Mesenchymal stem cell (in vitro differentiated cells and primary cell): ENCODE results near the gene TMEM9B.

Experiments
- DNase-seq: peaks from one replicate; pipeline ENCODE4 v3.0.0-alpha.2; 2013
- H2AFZ ChIP-seq: one replicate; pipeline ENCODE4 v1.6.1; 2013; ENCODE audit warnings: low read depth, mild to moderate bottlenecking, control low read depth, inconsistent platforms, low read length, moderate library complexity
- H2AK5ac ChIP-seq: 2 replicates; pipeline ENCODE4 v1.6.1; 2013; ENCODE audit warnings: low read length, moderate library complexity, mild to moderate bottlenecking, inconsistent platforms; ENCODE audit not compliant: severe bottlenecking
- H2BK120ac ChIP-seq: one replicate; pipeline ENCODE4 v1.6.1; 2013; ENCODE audit warnings: low read depth, mild to moderate bottlenecking, inconsistent platforms, low read length, moderate library complexity
- H2BK12ac ChIP-seq, 2 experiments: one replicate each; pipeline ENCODE4 v1.6.1; 2013; ENCODE audit warnings: inconsistent platforms in 2 of 2, low read length in 2 of 2, mild to moderate bottlenecking in 2 of 2, moderate library complexity in 2 of 2, control low read depth in 1 of 2
- H2BK15ac ChIP-seq: one replicate; pipeline ENCODE4 v1.6.1; 2013; ENCODE audit warnings: mild to moderate bottlenecking, low read depth, inconsistent platforms; ENCODE audit not compliant: poor library complexity, severe bottlenecking
- H2BK5ac ChIP-seq: 2 replicates; pipeline ENCODE4 v1.6.1; 2013; ENCODE audit warnings: low read depth, mild to moderate bottlenecking, low read length, control low read depth, inconsistent platforms; ENCODE audit not compliant: poor library complexity, severe bottlenecking
- H3K14ac ChIP-seq, 2 experiments: one replicate each; pipeline ENCODE4 v1.6.1; 2013; ENCODE audit warnings: inconsistent platforms in 2 of 2, low read length in 2 of 2, control low read depth in 1 of 2, mild to moderate bottlenecking in 1 of 2, moderate library complexity in 1 of 2
- H3K18ac ChIP-seq, 2 experiments: one replicate each; pipeline ENCODE4 v1.6.1; 2013; ENCODE audit warnings: inconsistent platforms in 2 of 2, low read length in 2 of 2, control low read depth in 1 of 2, low read depth in 1 of 2, mild to moderate bottlenecking in 1 of 2
- H3K23ac ChIP-seq, 2 experiments: one replicate each; pipeline ENCODE4 v1.6.1; 2013; ENCODE audit warnings: inconsistent platforms in 2 of 2, low read length in 2 of 2, mild to moderate bottlenecking in 2 of 2, moderate library complexity in 2 of 2, control low read depth in 1 of 2
- H3K27ac ChIP-seq: 2 replicates; pipeline ENCODE4 v1.5.1; 2013; ENCODE audit warnings: mild to moderate bottlenecking, moderate library complexity, low read length, control low read depth, inconsistent platforms; ENCODE audit not compliant: poor library complexity, severe bottlenecking
- H3K27me3 ChIP-seq, 2 experiments: 2 replicates each; pipeline versions ENCODE4 v1.6.1 to v1.7.0; 2013; ENCODE audit warnings: low read length in 2 of 2, mild to moderate bottlenecking in 2 of 2, moderate library complexity in 2 of 2, control low read depth in 1 of 2, inconsistent platforms in 1 of 2; ENCODE audit not compliant: control insufficient read depth in 1 of 2, insufficient read depth in 1 of 2
- H3K36me3 ChIP-seq, 2 experiments: 2 replicates each; pipeline versions ENCODE4 v1.6.1 to v1.7.0; 2013; ENCODE audit warnings: low read length in 2 of 2, control low read depth in 1 of 2, inconsistent platforms in 1 of 2, low read depth in 1 of 2, mild to moderate bottlenecking in 1 of 2; ENCODE audit not compliant: insufficient read depth in 2 of 2, control insufficient read depth in 1 of 2
- H3K4ac ChIP-seq, 2 experiments: one replicate each; pipeline ENCODE4 v1.6.1; 2013; ENCODE audit warnings: inconsistent platforms in 2 of 2, low read length in 2 of 2, mild to moderate bottlenecking in 2 of 2, moderate library complexity in 2 of 2, control low read depth in 1 of 2, low read depth in 1 of 2
- H3K4me1 ChIP-seq: 2 replicates; pipeline ENCODE4 v1.6.1; 2013; ENCODE audit warnings: low read depth, low read length, control low read depth; ENCODE audit not compliant: control insufficient read depth, insufficient read depth
- H3K4me2 ChIP-seq: 2 replicates; pipeline ENCODE4 v1.6.1; 2013; ENCODE audit warnings: low read length, mild to moderate bottlenecking, inconsistent platforms; ENCODE audit not compliant: poor library complexity, severe bottlenecking
- H3K4me3 ChIP-seq, 2 experiments: 2 replicates each; pipeline versions ENCODE4 v1.5.1 to v1.7.0; 2013; ENCODE audit warnings: low read length in 2 of 2, mild to moderate bottlenecking in 2 of 2, control low read depth in 1 of 2, low read depth in 1 of 2; ENCODE audit not compliant: insufficient read depth in 1 of 2
- H3K79me1 ChIP-seq: replicated peaks from 2 replicates; pipeline ENCODE4 v1.6.1; 2013; ENCODE audit warnings: mild to moderate bottlenecking, control low read depth, low read length, inconsistent platforms; ENCODE audit not compliant: poor library complexity, severe bottlenecking
- H3K9ac ChIP-seq: 2 replicates; pipeline ENCODE4 v1.7.0; 2013; ENCODE audit warnings: mild to moderate bottlenecking, low read length, moderate library complexity
- H3K9me3 ChIP-seq: 2 replicates; pipeline ENCODE4 v1.7.0; 2013; ENCODE audit warnings: mild to moderate bottlenecking, low read length; ENCODE audit not compliant: control insufficient read depth
- H4K8ac ChIP-seq: one replicate; pipeline ENCODE4 v1.6.1; 2013; ENCODE audit warnings: inconsistent platforms, mild to moderate bottlenecking, low read length, moderate library complexity
- H4K91ac ChIP-seq: one replicate; pipeline ENCODE4 v1.6.1; 2013; ENCODE audit warnings: mild to moderate bottlenecking, low read length, inconsistent platforms
- WGBS: methylation state at CpG from one replicate; pipeline ENCODE4 v1.1.7; 2013; ENCODE audit warnings: mixed read lengths; 5-methylcytosine and 5-hydroxymethylcytosine counted together

The TMEM9B gene

GRCh38 chr11:8973121-8973520 is 8.9 kb upstream of the TMEM9B start:
- Histone ChIP-seq H2AK5ac (no peak overlapping the region), H3K9ac (no peak overlapping the region), H2BK120ac (no peak overlapping the region), H3K79me1 (no peaks in the 10 kb centered on the region), H3K27me3 (no peaks in the 10 kb centered on the region), H3K36me3 (no peaks in the 10 kb centered on the region), H3K4me1 (no peaks in the 10 kb centered on the region), H2AFZ (no peak overlapping the region), H3K4ac (no peak overlapping the region), H2BK12ac (no peak overlapping the region), H4K8ac (no peak overlapping the region), H3K4me2 (no peak overlapping the region), H4K91ac (no peak overlapping the region), H3K14ac (no peak overlapping the region), H2BK5ac (no peak overlapping the region), H3K27ac (no peak overlapping the region), H2BK15ac (no peak overlapping the region), H3K23ac (no peak overlapping the region), H3K4me3 (no peak overlapping the region), H3K9me3 (no peaks in the 10 kb centered on the region), H3K18ac (no peak overlapping the region)
- no peak for DNase-seq
- 97% methylated on average over 3 of the region's 3 CpGs for WGBS

GRCh38 chr11:8971924-8972316 is 7.7 kb upstream of the TMEM9B start:
- no peak overlapping the region for H4K91ac ChIP-seq
- H2BK15ac ChIP-seq = no peak overlapping the region
- H3K27me3 ChIP-seq = no peaks in the 10 kb centered on the region
- no peak overlapping the region for H2AFZ ChIP-seq
- peaks cover 2% of the 10 kb centered on the region for H3K79me1 ChIP-seq
- H3K4me2 ChIP-seq = no peak overlapping the region
- H3K4ac ChIP-seq = no peak overlapping the region
- no peak overlapping the region for H2AK5ac ChIP-seq
- H2BK5ac ChIP-seq = no peak overlapping the region
- WGBS = 69% methylated on average over 1 of the region's 1 CpG
- no peak overlapping the region for H3K14ac ChIP-seq
- no peak for DNase-seq
- H2BK120ac ChIP-seq = no peak overlapping the region
- H2BK12ac ChIP-seq = no peak overlapping the region
- H3K9me3 ChIP-seq = no peaks in the 10 kb centered on the region
- H3K18ac ChIP-seq = no peak overlapping the region
- no peak overlapping the region for H3K9ac ChIP-seq
- no peak overlapping the region for H3K23ac ChIP-seq
- H3K4me1 ChIP-seq = no peaks in the 10 kb centered on the region
- no peak overlapping the region for H3K4me3 ChIP-seq
- H3K36me3 ChIP-seq = peaks cover 0 to 2% of the 10 kb centered on the region in 2 experiments
- no peak overlapping the region for H3K27ac ChIP-seq
- no peak overlapping the region for H4K8ac ChIP-seq

GRCh38 chr11:8971196-8971923 is 7.1 kb upstream of the TMEM9B start:
- Histone ChIP-seq H2BK12ac (no peak overlapping the region), H3K14ac (no peak overlapping the region), H3K36me3 (peaks cover 0 to 2% of the 10 kb centered on the region in 2 experiments), H3K18ac (no peak overlapping the region), H3K27me3 (no peaks in the 10 kb centered on the region), H3K9me3 (no peaks in the 10 kb centered on the region), H4K8ac (no peak overlapping the region), H2BK5ac (no peak overlapping the region), H3K4me1 (no peaks in the 10 kb centered on the region), H2AFZ (no peak overlapping the region), H3K27ac (no peak overlapping the region), H3K4me2 (no peak overlapping the region), H3K79me1 (peaks cover 2% of the 10 kb centered on the region), H3K4ac (no peak overlapping the region), H2BK15ac (no peak overlapping the region), H4K91ac (no peak overlapping the region), H2BK120ac (no peak overlapping the region), H3K9ac (no peak overlapping the region), H2AK5ac (no peak overlapping the region), H3K4me3 (no peak overlapping the region), H3K23ac (no peak overlapping the region)
- 89% methylated on average over 1 of the region's 2 CpGs for WGBS
- no peak for DNase-seq

GRCh38 chr11:8967184-8967583 is 2.9 kb upstream of the TMEM9B start:
- peaks cover 0 to 2% of the 10 kb centered on the region in 2 experiments for H3K36me3 ChIP-seq
- H2BK12ac ChIP-seq = no peak overlapping the region
- no peaks in the 10 kb centered on the region for H3K9me3 ChIP-seq
- H3K79me1 ChIP-seq = peaks cover 10% of the 10 kb centered on the region
- no peak overlapping the region for H3K9ac ChIP-seq
- no peak overlapping the region for H3K27ac ChIP-seq
- H2BK120ac ChIP-seq = no peak overlapping the region
- H2AFZ ChIP-seq = no peak overlapping the region
- no peak overlapping the region for H3K14ac ChIP-seq
- H3K23ac ChIP-seq = no peak overlapping the region
- no peak overlapping the region for H3K4ac ChIP-seq
- no peak overlapping the region for H4K8ac ChIP-seq
- no peaks in the 10 kb centered on the region for H3K27me3 ChIP-seq
- H3K4me2 ChIP-seq = no peak overlapping the region
- no peak overlapping the region for H3K18ac ChIP-seq
- DNase-seq = no peak
- no peak overlapping the region for H4K91ac ChIP-seq
- no peak overlapping the region for H3K4me3 ChIP-seq
- H2AK5ac ChIP-seq = no peak overlapping the region
- peaks cover 6% of the 10 kb centered on the region for H3K4me1 ChIP-seq
- no peak overlapping the region for H2BK5ac ChIP-seq
- H2BK15ac ChIP-seq = no peak overlapping the region
- 90% methylated on average over 7 of the region's 8 CpGs for WGBS
